BLaER1 treated with 17β-estradiol and CSF1 and Interleukin-3, amounts not matched to agents 10 nM and 100 nM (cell line): Measurements from ENCODE around the gene ZNF653.

Experiments
- H3K27ac ChIP-seq, 11 experiments: shearing (Covaris generic); formaldehyde crosslinking; 2 replicates each; pipeline ENCODE4 v1.8.1; 2022
- H3K27me3 ChIP-seq, 11 experiments: shearing (Covaris generic); formaldehyde crosslinking; 2 replicates each; pipeline ENCODE4 v1.8.1; 2022
- H3K36me3 ChIP-seq, 11 experiments: shearing (Covaris generic); formaldehyde crosslinking; 2 replicates each; pipeline ENCODE4 v1.8.1; 2022
- H3K4me1 ChIP-seq, 10 experiments: shearing (Covaris generic); formaldehyde crosslinking; 2 replicates each; pipeline ENCODE4 v1.8.1; 2022
- H3K4me2 ChIP-seq, 11 experiments: shearing (Covaris generic); formaldehyde crosslinking; 2 replicates each; pipeline ENCODE4 v1.8.1; 2022
- H3K4me3 ChIP-seq, 10 experiments: shearing (Covaris generic); formaldehyde crosslinking; 2 replicates each; pipeline ENCODE4 v1.8.1; 2022
- H3K9ac ChIP-seq, 11 experiments: shearing (Covaris generic); formaldehyde crosslinking; 2 replicates each; pipeline ENCODE4 v1.8.1; 2022
- H3K9me3 ChIP-seq, 11 experiments: shearing (Covaris generic); formaldehyde crosslinking; replicated peaks in 1 of 11; 2 replicates each; pipeline ENCODE4 v1.8.1; 2022
- H4K20me1 ChIP-seq, 11 experiments: shearing (Covaris generic); formaldehyde crosslinking; 2 replicates each; pipeline ENCODE4 v1.8.1; 2022
- Cebpa-rat ChIP-seq, 11 experiments: shearing (Covaris generic); IDR thresholded peaks; 2 replicates each; pipeline ENCODE4 v1.8.1; 2022

Gene ZNF653

GRCh38 chr19:11448923-11449554 lies 56.6 kb downstream of the ZNF653 start:
- H3K36me3 ChIP-seq, result peaks cover 55 to 71% (median 68%) of the 10 kb centered on the region in 11 experiments

DNA sequence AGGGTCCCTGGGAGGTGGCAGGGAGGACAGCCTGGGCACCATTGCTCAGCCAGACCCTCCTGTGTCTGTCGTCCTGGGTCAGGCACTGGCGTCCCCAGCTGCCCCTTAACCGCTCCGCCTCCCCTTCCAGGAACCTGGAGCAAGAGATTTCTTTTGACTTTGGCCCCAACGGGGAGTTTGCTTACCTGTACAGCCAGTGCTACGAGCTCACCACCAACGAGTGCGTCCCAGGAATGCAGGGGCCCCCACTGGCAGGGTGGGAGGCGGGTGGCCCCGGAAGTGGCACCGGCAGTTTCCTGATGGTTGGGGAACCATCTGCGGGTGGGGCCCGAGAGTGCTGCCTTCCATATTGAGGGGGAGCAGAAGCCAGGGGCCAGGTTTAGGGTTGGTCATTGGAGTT lies 57.2 kb downstream of the ZNF653 start:
- Histone ChIP-seq H3K27ac (no peak overlapping the region), H3K4me3 (no peak overlapping the region), H3K27me3 (no peaks in the 10 kb centered on the region), H4K20me1 (peaks cover 8 to 74% (median 21%) of the 10 kb centered on the region in 11 experiments; a peak in 19 of 22 replicates), H3K9me3 (no peaks in the 10 kb centered on the region), H3K4me2 (no peak overlapping the region), H3K9ac (no peak overlapping the region), H3K4me1 (peaks cover 0 to 23% (median 12%) of the 10 kb centered on the region in 10 experiments; a peak in 14 of 20 replicates), H3K36me3 (peaks cover 61 to 77% (median 74%) of the 10 kb centered on the region in 11 experiments)
- TF ChIP-seq Cebpa-rat (IDR thresholded peaks at IDR 0.05), result no peak

More at GRCh38 chr19:11448923-11449554, 56.6 kb downstream of the ZNF653 start:
- H3K27ac ChIP-seq, result no peak overlapping the region
- no peak overlapping the region for H3K9ac ChIP-seq
- H3K4me1 ChIP-seq, result peaks cover 0 to 17% (median 6%) of the 10 kb centered on the region in 10 experiments; a peak in 14 of 20 replicates
- H3K27me3 ChIP-seq, result no peaks in the 10 kb centered on the region
- no peak for TF ChIP-seq Cebpa-rat (IDR thresholded peaks at IDR 0.05)
- H4K20me1 ChIP-seq, result peaks cover 7 to 68% (median 15%) of the 10 kb centered on the region in 11 experiments; a peak in 19 of 22 replicates
- H3K9me3 ChIP-seq, result no peaks in the 10 kb centered on the region
- H3K4me3 ChIP-seq, result no peak overlapping the region
- no peak overlapping the region for H3K4me2 ChIP-seq

DNA sequence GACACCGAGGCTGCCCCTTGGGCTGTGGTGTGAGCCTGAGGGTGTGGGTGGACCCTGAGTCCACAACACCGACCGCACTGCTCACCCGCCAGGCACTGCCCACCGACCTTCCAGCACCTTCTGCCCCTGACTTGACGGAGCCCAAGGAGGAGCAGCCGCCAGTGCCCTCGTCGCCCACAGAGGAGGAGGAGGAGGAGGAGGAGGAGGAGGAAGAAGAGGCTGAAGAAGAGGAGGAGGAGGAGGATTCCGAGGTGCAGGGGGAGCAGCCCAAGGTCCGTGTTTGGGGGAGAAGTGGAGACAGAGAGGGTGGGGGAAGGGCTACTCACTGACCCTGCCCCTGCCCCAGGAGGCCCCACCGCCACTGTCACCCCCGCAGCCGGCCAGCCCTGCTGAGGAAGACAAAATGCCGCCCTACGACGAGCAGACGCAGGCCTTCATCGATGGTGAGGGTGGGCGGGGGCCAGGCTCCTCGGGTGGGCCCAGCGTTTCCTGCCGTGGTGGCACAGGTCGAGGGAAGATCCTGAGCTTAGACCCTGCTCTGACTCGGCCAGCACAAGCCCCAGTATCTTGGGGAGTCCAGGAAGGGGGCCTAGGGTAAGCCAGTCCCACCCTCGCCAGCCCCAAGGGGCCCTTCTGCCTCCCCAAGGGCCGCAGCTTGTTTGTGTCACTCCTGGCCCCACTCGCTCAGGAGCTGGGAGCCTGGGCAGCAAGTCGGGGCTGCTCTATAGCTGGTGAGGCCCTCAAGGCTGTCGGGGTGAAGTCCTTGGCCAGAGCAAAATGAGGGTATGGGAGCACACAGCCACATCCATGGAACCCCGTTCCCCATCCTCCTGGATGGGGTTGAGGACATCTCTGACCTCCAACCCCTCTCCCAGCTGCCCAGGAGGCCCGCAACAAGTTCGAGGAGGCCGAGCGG lies 58.0 kb downstream of the ZNF653 start:
- Histone ChIP-seq H3K36me3 (peaks cover 70 to 85% (median 82%) of the 10 kb centered on the region in 11 experiments), H3K9ac (no peak overlapping the region), H3K9me3 (no peaks in the 10 kb centered on the region), H3K27ac (no peak overlapping the region), H3K4me1 (peaks cover 0 to 23% (median 14%) of the 10 kb centered on the region in 10 experiments; a peak in 14 of 20 replicates), H4K20me1 (peaks cover 8 to 77% (median 27%) of the 10 kb centered on the region in 11 experiments; a peak in 20 of 22 replicates), H3K27me3 (no peaks in the 10 kb centered on the region), H3K4me3 (no peak overlapping the region), H3K4me2 (no peak overlapping the region)
- no peak for TF ChIP-seq Cebpa-rat (IDR thresholded peaks at IDR 0.05)

DNA sequence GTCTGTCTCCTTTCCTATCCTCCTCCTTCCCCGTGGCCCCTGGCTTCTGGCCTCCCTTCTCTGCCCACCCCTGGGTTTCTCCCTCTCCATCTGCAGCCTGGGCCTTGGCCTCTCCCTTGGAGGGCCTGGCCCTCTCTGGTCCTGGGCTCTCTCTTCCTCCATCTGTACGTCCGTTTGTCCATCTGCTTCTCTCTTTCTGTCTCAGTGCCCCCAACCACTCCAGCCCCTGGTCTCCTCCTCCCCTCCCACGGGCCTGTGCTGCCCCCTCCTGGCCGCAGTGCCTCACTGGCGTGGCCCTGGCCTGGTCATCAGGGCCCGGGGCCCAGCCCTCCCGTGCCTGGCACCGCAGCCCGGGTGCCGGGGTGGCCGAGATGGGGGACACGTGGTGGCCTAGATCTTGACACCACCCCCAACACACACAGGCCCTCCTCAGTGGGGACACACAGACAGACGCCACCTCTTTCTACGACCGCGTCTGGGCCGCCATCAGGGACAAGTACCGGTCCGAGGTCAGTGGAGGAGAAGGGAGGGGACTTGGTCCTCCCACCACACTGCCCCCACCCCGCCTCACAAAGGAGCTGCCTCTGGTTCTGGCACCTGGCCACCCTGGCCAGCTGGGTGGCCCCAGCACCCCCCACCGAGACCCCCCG lies 58.9 kb downstream of the ZNF653 start:
- Histone ChIP-seq H3K4me1 (peaks cover 0 to 19% (median 13%) of the 10 kb centered on the region in 10 experiments; a peak in 15 of 20 replicates), H3K9me3 (no peaks in the 10 kb centered on the region), H3K4me3 (no peak overlapping the region), H3K36me3 (peaks cover 78 to 93% (median 90%) of the 10 kb centered on the region in 11 experiments), H3K27me3 (no peaks in the 10 kb centered on the region), H3K27ac (no peak overlapping the region), H3K4me2 (no peak overlapping the region), H3K9ac (0 out of 22 replicates have a peak overlapping the region, but pooled peaks of 1 of the 11 experiments have one; percentile 5), H4K20me1 (peaks cover 9 to 85% (median 35%) of the 10 kb centered on the region in 11 experiments; a peak in 20 of 22 replicates)
- no peak for TF ChIP-seq Cebpa-rat (IDR thresholded peaks at IDR 0.05)

- TF ChIP-seq Cebpa-rat (IDR thresholded peaks at IDR 0.05), result no peak
- Histone ChIP-seq H3K27me3 (no peaks in the 10 kb centered on the region), H4K20me1 (peaks cover 14 to 90% (median 41%) of the 10 kb centered on the region in 11 experiments; a peak in 20 of 22 replicates), H3K4me2 (no peak overlapping the region), H3K4me3 (no peak overlapping the region), H3K9ac (no peak overlapping the region), H3K27ac (no peak overlapping the region; a peak in 1 of 22 replicates), H3K36me3 (peaks cover 83 to 99% (median 95%) of the 10 kb centered on the region in 11 experiments), H3K4me1 (peaks cover 3 to 20% (median 13%) of the 10 kb centered on the region in 10 experiments; a peak in 17 of 20 replicates), H3K9me3 (no peaks in the 10 kb centered on the region)
These were observed 59.4 kb downstream of the ZNF653 start for GRCh38 chr19:11446271-11446651.

DNA sequence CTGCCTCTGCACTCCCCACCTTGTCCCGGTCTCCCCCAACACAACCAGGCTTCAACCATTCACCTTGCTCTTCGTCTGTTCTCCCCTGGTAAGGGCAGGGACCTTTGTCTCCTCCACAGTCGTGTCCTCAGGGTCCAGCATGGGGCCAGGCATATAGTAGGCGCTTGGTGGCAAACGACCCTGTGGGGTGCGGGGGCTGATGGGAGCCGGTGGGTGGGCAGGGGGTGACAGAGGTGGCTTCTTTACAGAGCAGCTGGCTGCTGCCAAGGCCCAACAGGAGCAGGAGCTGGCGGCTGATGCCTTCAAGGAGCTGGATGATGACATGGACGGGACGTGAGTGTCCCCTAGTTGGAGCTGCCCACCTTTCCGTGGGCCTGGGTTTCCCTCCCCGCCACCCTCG lies 60.5 kb downstream of the ZNF653 start:
- TF ChIP-seq Cebpa-rat (IDR thresholded peaks at IDR 0.05), result no peak
- Histone ChIP-seq H3K4me2 (no peak overlapping the region; a peak in 1 of 22 replicates), H3K9ac (peak overlapping the region in 3 of 11 experiments; percentile 31 to 55 (median 47); a peak in 2 of 22 replicates), H3K27me3 (no peaks in the 10 kb centered on the region), H4K20me1 (peaks cover 19 to 96% (median 46%) of the 10 kb centered on the region in 11 experiments; a peak in 20 of 22 replicates), H3K4me3 (no peak overlapping the region), H3K27ac (peak overlapping the region in 3 of 11 experiments; percentile 35 to 50 (median 40); a peak in 2 of 22 replicates), H3K36me3 (peaks cover 85 to 100% (median 96%) of the 10 kb centered on the region in 11 experiments), H3K4me1 (peaks cover 11 to 31% (median 18%) of the 10 kb centered on the region in 10 experiments; a peak in 17 of 20 replicates), H3K9me3 (no peaks in the 10 kb centered on the region)

GRCh38 chr19:11444059-11444458 lies 61.6 kb downstream of the ZNF653 start:
- Histone ChIP-seq H3K9ac (peak overlapping the region in 8 of 11 experiments; percentile 1 to 71 (median 46); a peak in 11 of 22 replicates), H3K9me3 (no peaks in the 10 kb centered on the region), H3K4me1 (peaks cover 13 to 36% (median 20%) of the 10 kb centered on the region in 10 experiments; a peak in 17 of 20 replicates), H3K27me3 (no peaks in the 10 kb centered on the region), H4K20me1 (peaks cover 19 to 87% (median 46%) of the 10 kb centered on the region in 11 experiments; a peak in 20 of 22 replicates), H3K36me3 (peaks cover 85 to 100% (median 96%) of the 10 kb centered on the region in 11 experiments), H3K27ac (peak overlapping the region in 4 of 11 experiments; percentile 15 to 50 (median 38); a peak in 8 of 22 replicates), H3K4me3 (no peak overlapping the region), H3K4me2 (peak overlapping the region in 7 of 11 experiments; percentile 31 to 64 (median 41); a peak in 12 of 22 replicates)
- TF ChIP-seq Cebpa-rat (IDR thresholded peaks at IDR 0.05), result no peak

DNA sequence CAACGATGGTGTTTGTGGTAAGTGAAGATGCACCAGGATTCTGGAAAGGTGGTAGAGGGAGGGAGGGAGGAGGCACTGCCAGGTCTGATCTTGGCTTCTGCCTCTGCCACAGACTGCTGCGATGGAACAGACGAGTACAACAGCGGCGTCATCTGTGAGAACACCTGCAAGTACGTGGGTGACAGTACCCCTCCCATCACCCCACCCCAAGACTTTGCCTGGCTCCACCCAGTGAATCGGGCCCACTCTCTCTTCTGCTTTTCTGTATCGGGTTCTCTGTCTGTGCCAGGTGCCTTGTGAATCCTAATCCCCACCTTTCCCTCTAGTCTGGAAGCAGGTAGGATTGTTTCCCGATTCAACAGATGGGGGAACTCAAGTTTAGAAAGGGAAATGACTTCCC lies 67.7 kb downstream of the ZNF653 start:
- Histone ChIP-seq H3K9ac (peak overlapping the region in 3 of 11 experiments; percentile 11 to 85 (median 52); a peak in 5 of 22 replicates), H3K4me1 (peaks cover 27 to 56% (median 41%) of the 10 kb centered on the region in 10 experiments), H3K36me3 (peaks cover 58 to 70% (median 66%) of the 10 kb centered on the region in 11 experiments), H4K20me1 (peaks cover 6 to 26% (median 20%) of the 10 kb centered on the region in 11 experiments; a peak in 18 of 22 replicates), H3K27ac (no peak overlapping the region), H3K4me3 (no peak overlapping the region), H3K4me2 (0 out of 22 replicates have a peak overlapping the region, but pooled peaks of 1 of the 11 experiments have one; percentile 99), H3K9me3 (no peaks in the 10 kb centered on the region), H3K27me3 (no peaks in the 10 kb centered on the region)
- no peak for TF ChIP-seq Cebpa-rat (IDR thresholded peaks at IDR 0.05)
